ENCODE results near the gene CEBPG.

Gene CEBPG

GRCh38 chr19:33333151-33333550 lies 40.4 kb upstream of the CEBPG start:
- Histone ChIP-seq H3K9me2 (replicated peaks; ENCODE audit: low read depth, low read length) (no peaks in the 10 kb centered on the region), H3K4me1 (ENCODE audit: insufficient read depth, low read length, poor library complexity, severe bottlenecking) (no peaks in the 10 kb centered on the region), H3K27me3 (ENCODE audit: insufficient read depth, low read length, poor library complexity, severe bottlenecking) (no peaks in the 10 kb centered on the region), H3F3A (ENCODE audit: low read depth) (no peaks in the 10 kb centered on the region), H3K36me3 (ENCODE audit: insufficient read depth, low read length) (no peaks in the 10 kb centered on the region), H3K9ac (ENCODE audit: low read depth, low read length, poor library complexity, severe bottlenecking) (no peak overlapping the region), H2AFZ (ENCODE audit: low read length) (no peak overlapping the region), H3K4me3 (ENCODE audit: low read length, poor library complexity, severe bottlenecking) (no peak overlapping the region), H3K4me2 (ENCODE audit: low read depth, low read length, poor library complexity, severe bottlenecking) (no peak overlapping the region), H3K79me2 (ENCODE audit: insufficient read depth, low read length) (no peaks in the 10 kb centered on the region), H4K20me1 (ENCODE audit: insufficient read depth, low read length, poor library complexity, severe bottlenecking) (no peaks in the 10 kb centered on the region), H3K9me3 (ENCODE audit: insufficient read depth, low read depth, low read length) (no peaks in the 10 kb centered on the region)
- TF ChIP-seq EZH2phosphoT487 (IDR thresholded peaks at IDR 0.05; ENCODE audit: borderline replicate concordance) (no peak), CTCF (conservative IDR thresholded peaks at IDR 0.05; ENCODE audit: low read length) (no peak)

DNA sequence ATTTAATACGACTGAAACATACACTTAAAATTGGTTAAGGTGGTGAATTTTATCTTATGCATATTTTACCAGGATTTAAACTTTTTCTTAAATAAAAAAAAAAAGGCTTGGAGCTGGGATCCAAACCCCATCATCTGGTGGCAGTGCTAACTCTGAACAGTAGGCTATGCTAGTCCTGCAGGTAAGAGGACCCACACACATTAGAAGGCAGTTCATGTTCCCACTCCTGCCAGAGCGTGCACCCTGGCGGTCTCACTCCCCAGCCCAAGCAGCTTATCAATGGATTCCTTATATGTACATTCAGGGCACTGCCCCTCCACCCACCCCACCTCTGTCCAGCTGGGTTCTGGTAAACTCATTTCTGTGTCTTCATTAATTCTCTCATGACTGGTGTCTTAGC lies 39.9 kb upstream of the CEBPG start:
- H3K9me2 ChIP-seq (replicated peaks; ENCODE audit: low read depth, low read length) = no peaks in the 10 kb centered on the region
- no peaks in the 10 kb centered on the region for H3K4me1 ChIP-seq (ENCODE audit: insufficient read depth, low read length, poor library complexity, severe bottlenecking)
- no peaks in the 10 kb centered on the region for H3K9me3 ChIP-seq (ENCODE audit: insufficient read depth, low read depth, low read length)
- H2AFZ ChIP-seq (ENCODE audit: low read length) = no peak overlapping the region
- H3K9ac ChIP-seq (ENCODE audit: low read depth, low read length, poor library complexity, severe bottlenecking) = no peak overlapping the region
- no peak overlapping the region for H3K4me3 ChIP-seq (ENCODE audit: low read length, poor library complexity, severe bottlenecking)
- no peaks in the 10 kb centered on the region for H3F3A ChIP-seq (ENCODE audit: low read depth)
- H3K4me2 ChIP-seq (ENCODE audit: low read depth, low read length, poor library complexity, severe bottlenecking) = no peak overlapping the region
- no peaks in the 10 kb centered on the region for H3K79me2 ChIP-seq (ENCODE audit: insufficient read depth, low read length)
- TF ChIP-seq EZH2phosphoT487 (IDR thresholded peaks at IDR 0.05; ENCODE audit: borderline replicate concordance) (no peak), CTCF (conservative IDR thresholded peaks at IDR 0.05; ENCODE audit: low read length) (no peak)
- H4K20me1 ChIP-seq (ENCODE audit: insufficient read depth, low read length, poor library complexity, severe bottlenecking) = no peaks in the 10 kb centered on the region
- no peaks in the 10 kb centered on the region for H3K36me3 ChIP-seq (ENCODE audit: insufficient read depth, low read length)
- no peaks in the 10 kb centered on the region for H3K27me3 ChIP-seq (ENCODE audit: insufficient read depth, low read length, poor library complexity, severe bottlenecking)

GRCh38 chr19:33334271-33334670 lies 39.2 kb upstream of the CEBPG start:
- no peaks in the 10 kb centered on the region for H4K20me1 ChIP-seq (ENCODE audit: insufficient read depth, low read length, poor library complexity, severe bottlenecking)
- no peak overlapping the region for H3K4me2 ChIP-seq (ENCODE audit: low read depth, low read length, poor library complexity, severe bottlenecking)
- TF ChIP-seq CTCF (conservative IDR thresholded peaks at IDR 0.05; ENCODE audit: low read length) (no peak), EZH2phosphoT487 (IDR thresholded peaks at IDR 0.05; ENCODE audit: borderline replicate concordance) (no peak)
- no peak overlapping the region for H3K9ac ChIP-seq (ENCODE audit: low read depth, low read length, poor library complexity, severe bottlenecking)
- no peaks in the 10 kb centered on the region for H3K79me2 ChIP-seq (ENCODE audit: insufficient read depth, low read length)
- no peaks in the 10 kb centered on the region for H3K27me3 ChIP-seq (ENCODE audit: insufficient read depth, low read length, poor library complexity, severe bottlenecking)
- H3K4me3 ChIP-seq (ENCODE audit: low read length, poor library complexity, severe bottlenecking) = no peak overlapping the region
- H2AFZ ChIP-seq (ENCODE audit: low read length) = no peak overlapping the region
- no peaks in the 10 kb centered on the region for H3F3A ChIP-seq (ENCODE audit: low read depth)
- no peaks in the 10 kb centered on the region for H3K36me3 ChIP-seq (ENCODE audit: insufficient read depth, low read length)
- H3K9me2 ChIP-seq (replicated peaks; ENCODE audit: low read depth, low read length) = no peaks in the 10 kb centered on the region
- no peaks in the 10 kb centered on the region for H3K4me1 ChIP-seq (ENCODE audit: insufficient read depth, low read length, poor library complexity, severe bottlenecking)
- no peaks in the 10 kb centered on the region for H3K9me3 ChIP-seq (ENCODE audit: insufficient read depth, low read depth, low read length)

All from Loucy (cell line).